Measurements from ENCODE around the gene PSMD14.
"Not testable (repeated sequence)": the region's sequence is repeated elsewhere in the genome, so short reads cannot be mapped to it uniquely, and the experiment has no call there.

Gene PSMD14

DNA sequence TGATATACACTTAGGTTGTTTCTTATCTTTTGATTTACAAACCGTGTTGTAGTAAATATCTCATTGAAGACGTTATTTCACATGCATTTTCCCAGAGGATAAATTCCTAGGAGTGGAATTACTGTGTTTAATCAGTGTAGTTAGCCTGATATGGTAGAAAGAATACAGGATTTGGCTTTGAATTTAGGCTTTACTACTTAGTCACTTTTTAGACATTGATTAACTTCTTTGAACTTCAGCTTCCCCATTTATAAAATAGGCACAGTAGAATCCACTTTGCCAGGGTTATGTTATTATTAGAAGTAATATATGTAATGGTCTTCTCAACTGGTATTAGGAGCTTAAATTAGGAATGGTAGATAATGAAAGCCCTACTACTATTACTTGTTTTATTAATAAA, 27.4 kb downstream of the PSMD14 start:
- no peak for DNase-seq (ENCODE audit: low read depth in 2 of 2)

DNA sequence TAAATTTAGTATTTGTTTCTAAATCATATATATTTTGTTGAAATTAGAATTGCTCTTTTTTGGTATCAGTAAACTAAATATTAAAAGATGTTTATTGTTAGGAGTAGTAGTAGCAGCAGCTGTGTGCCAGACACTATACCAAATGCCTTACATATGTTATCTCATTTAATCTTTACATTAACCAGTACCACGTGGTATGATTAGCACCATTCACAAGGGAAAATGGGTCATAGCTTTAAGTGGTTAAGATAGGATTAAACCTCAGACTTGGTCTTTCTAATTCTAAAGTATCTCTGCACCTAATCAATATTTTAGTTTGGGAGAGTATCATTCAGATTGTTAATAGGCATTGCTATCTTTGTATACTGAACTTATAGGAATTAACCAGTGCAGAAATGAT, 29.0 kb downstream of the PSMD14 start:
- DNase-seq (ENCODE audit: low read depth in 2 of 2): no peak

DNA sequence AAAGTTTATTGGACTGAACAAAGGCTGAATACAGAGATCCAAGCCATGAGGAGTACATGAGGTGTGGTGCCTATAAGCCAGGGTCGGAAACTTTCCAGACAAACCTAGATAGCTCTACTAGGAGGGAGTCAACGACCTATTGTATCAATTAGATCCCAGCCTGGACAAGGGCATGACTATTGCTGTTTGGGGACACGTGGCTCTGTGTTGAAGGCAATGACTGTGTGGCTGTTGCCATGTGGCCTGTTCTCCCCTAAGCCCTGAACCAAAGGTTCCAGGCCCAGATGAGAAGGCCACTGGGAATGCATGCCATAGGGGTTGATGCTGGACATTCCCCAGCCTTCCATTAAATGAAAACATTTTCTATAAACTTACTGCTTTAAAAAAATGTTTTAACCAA, 31.3 kb downstream of the PSMD14 start:
- not testable (repeated sequence) for DNase-seq (ENCODE audit: low read depth in 2 of 2)

DNA sequence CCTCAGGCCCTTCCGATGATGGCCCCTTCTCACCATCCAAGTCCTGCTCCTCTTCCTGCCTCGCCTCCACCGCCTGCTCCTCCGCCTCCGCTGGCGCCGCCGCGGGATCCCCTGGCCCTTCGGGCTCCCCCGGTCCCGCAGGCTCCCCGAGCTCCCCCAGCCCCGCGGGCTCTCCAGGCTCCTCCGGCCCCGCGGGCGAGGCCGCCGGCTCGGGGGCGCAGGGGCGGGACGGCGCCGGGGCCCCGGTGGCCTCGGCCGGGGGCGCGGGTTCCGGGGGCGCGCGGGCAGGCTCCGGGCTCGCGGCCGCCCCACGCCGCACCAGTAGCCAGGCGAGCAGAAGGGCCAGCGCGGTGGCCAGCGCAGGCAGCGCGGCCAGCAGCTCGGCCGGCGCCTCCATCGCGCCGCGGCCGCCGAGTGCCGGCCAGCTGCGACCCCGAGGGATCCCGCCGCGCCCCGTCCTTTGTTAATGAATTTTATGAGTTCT, 32.7 kb downstream of the PSMD14 start:
- not testable (repeated sequence) for DNase-seq (ENCODE audit: low read depth in 2 of 2)

DNA sequence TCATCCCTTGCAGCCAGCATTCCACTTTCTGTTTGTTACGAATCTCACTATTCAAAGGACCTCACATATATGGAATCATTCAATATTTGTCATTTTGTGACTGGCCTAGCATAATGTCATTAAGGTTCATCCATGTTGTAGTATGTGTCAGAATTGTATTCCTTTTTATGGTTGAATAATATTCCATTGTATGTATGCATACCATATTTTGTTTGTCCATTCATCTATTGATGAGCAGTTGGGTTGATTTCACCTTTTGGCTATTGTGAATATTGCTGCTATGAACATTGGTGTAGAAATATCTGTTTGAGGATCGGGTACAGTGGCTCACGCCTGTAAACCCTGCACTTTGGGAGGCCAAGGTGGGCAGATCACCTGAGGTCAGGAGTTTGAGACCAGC, 35.0 kb downstream of the PSMD14 start:
- DNase-seq (ENCODE audit: low read depth in 2 of 2): no peak

DNA sequence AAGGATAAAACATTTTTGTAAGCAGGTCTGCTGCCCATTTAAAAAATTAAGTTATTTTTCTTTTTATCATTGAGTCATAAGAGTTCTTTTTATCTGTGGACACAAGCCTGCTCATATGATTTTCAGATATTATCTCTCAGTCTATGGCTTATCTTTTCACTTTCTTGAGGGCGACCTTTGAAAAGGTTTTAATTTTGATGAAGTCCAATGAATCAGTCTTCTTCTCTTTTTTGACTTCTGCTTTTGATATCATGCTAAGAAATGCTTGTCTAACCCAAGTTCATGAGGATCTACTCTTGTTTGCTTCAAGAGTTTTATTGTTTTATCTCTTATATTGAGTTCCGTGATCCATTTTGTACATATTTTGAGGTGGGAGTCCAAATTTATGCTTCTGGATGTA, 36.5 kb downstream of the PSMD14 start:
- no peak for DNase-seq (ENCODE audit: low read depth in 2 of 2)

DNA sequence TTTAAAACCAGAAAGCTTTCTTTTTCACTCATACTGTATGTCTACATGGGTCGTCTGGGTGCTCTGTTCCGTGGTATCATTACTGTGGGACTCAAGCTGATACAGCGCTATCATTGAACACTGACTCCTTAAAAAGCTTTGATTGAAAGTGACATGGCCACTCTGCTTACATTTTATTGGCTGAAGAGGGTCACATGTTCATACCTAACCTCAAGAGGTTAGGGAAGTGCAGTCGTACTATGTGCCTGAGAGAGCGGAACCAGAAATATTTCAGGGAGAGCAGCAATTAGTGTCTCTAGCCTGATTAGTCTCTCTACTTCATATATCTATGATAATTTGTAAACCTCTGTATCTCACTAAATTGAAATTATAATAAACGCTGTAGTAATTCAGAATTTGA, 43.5 kb downstream of the PSMD14 start:
- no peak for DNase-seq (ENCODE audit: low read depth in 2 of 2)

DNA sequence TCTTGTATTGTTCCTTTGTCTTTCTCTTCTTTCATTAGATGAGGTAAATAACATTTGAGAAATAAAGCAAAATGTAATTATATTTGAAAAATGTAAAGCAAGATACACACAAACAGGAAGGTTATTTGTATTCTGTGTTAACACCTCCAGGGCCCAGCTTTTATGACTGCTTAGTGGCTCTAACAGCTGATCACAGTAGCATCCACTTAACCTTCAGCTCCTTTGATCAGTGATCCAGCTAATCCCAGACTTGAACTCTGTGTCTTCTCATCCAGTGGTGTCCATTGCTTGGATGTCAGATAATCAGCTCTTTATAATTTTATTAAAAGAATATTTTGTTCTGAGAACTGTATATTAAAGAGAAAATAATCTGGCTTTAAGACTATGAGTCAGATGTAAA, 44.5 kb downstream of the PSMD14 start:
- DNase-seq (ENCODE audit: low read depth in 2 of 2): no peak

DNA sequence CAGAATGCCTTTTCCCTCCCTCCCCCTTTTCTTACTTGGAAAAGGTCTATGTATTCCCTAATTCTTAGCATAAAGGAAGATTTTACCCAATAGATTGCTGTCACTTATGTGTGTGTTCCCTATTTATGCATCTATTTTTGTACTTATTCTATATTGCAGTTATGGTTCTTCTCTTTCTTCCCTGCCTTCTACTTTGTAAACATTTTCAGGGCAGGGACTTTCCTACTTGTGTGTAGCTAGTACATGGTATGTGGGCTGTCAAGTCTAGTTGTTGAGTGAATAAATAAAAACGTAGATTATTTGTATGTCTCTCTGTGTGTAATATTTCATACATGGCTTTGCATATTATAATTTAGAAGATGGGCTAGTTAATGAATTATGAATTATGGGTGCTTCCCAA, 45.3 kb downstream of the PSMD14 start:
- DNase-seq (ENCODE audit: low read depth in 2 of 2): no peak

DNA sequence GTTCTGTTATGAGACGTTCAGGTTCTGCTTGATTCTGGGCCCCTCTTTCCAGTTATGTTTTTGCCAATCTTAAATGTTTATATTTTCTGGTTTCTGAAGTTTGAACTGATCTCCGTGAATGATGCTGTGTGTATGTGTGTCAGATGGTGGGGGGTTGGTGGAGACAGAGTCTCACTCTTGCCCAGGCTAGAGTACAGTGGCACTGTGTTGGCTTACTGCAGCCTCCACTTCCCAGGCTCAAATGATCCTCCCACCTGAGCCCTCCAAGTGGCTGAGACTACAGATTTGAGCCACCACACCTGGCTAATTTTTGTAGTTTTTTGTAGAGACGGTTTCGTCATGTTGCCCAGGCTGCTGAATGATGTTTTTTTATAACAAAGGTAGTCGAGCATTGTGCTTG, 45.9 kb downstream of the PSMD14 start:
- DNase-seq (ENCODE audit: low read depth in 2 of 2): no peak

DNA sequence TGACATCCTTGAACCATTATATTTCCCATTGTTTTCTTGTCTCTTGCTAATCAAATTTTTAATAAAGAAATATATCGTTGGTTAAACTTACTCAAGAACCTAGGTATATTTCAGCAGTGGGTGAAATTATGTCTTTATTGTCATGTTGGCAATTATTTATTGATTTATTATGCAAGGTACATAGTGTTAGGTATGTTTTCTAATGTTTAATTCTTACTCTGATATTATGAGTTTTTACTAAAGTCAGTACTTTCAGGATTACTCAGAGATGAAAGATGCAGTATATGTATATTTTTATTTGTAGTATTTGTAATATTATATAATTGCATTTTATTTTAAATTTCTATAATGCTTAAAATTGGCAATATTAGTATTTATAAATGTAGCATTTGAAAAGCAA, 46.9 kb downstream of the PSMD14 start:
- no peak for DNase-seq (ENCODE audit: low read depth in 2 of 2)

DNA sequence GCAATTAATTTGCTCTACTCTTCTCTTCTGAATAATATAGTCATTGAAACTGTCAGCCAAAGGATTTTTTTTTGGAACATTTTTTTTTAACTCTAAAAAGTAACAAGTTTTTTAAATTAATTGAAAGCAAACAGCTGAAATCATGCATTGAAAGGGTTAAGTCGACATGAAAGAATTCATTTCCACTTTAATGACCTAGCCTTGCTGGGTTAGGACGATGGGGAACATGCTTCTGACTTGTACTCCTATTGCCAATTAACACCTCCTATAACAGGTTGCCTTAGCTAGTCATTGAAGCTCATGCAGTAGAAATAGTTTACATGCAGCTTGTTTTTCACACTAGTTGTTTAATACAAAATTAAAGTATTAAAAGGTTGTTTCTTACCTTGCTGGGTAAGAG, 47.8 kb downstream of the PSMD14 start:
- DNase-seq (ENCODE audit: low read depth in 2 of 2): no peak

DNA sequence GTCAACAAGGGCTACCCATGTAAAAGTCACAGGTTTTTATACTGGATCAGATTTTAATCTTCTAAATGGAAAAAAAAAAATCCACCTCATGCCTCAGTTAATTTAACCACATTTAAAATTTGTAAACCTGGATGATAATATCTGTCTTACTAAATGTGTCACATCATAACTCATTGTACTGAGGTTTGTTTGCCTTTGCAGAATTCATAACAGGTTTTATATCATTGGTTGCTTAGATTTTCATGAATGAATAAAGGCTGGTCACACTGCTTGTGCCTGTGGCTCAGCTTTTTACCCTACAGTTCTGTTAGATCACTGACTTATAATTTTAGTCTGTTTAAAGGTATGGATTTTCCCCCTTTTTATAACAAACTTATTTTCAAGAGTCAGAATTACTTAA, 48.9 kb downstream of the PSMD14 start:
- no peak for DNase-seq (ENCODE audit: low read depth in 2 of 2)

DNA sequence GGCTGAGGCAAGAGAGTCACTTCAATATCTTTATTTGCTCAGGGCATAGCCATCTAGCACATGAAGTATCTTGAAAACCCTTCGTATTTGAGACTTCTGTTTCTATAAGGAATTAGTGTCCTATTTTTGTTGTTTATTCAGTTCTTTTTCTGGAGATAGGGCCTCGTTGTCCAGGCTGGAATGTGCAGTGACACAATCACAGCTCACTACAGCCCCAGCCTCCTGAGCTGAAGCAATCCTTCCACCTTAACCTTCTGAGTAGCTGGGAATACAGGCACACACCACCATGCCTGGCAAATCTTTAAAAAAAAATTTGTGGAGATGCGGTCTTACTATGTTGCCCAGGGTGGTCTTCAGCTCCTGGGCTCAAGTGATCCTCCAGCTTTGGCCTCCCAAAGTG, 50.6 kb downstream of the PSMD14 start:
- DNase-seq (ENCODE audit: low read depth in 2 of 2): no peak

DNA sequence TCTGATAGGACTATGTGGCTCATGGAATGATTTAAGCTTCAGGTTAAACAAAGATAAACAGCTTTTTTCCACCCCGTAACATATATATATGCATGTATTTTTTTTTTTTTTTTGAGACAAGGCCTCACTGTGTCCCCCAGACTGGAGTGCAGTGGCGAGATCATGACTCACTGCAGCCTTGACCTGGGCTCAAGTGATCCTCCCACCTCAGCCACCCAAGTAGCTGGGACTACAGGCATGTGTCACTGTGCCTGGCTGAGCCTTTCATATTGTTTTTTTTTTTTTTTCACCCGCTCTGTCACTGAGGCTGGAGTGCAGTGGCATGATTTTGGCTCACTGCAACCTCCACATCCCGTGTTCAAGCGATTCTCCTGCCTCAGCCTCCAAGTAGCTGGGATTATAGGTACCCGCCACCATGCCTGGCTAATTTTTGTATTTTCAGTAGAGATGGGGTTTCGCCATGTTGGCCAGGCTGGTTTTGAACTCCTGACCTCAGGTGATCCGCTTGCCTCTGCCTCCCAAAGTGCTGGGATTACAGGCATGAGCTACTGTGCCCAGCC, 52.0 kb downstream of the PSMD14 start:
- not testable (repeated sequence) for DNase-seq (ENCODE audit: low read depth in 2 of 2)

DNA sequence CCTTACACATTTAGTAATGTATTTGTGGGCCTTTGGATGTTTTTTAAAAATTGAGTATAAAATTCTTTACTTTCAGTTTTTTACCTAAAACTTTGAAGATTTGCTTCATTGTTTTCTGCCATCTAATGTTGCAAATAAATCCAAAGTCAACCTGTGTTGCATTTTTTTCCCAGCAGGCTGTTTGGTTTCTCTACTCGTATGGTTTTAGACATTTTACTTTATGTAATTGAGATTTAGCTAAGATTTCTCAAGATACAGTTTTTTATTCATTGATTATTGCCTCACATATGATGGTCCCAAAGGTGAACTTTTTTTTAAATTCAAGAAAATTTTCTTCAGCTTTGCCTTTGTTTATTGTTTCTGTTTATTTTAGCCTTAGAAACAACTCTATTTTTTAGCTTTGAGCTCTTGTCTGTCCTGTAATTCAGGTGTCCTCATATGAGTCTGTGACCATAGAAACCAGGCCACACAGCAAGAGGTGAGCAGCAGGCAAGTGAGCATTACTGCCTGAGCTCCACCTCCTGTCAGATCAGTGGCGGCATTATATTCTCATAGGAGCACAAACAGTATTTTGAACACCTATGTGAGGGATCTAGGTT, 54.4 kb downstream of the PSMD14 start:
- DNase-seq (ENCODE audit: low read depth in 2 of 2): no peak

DNA sequence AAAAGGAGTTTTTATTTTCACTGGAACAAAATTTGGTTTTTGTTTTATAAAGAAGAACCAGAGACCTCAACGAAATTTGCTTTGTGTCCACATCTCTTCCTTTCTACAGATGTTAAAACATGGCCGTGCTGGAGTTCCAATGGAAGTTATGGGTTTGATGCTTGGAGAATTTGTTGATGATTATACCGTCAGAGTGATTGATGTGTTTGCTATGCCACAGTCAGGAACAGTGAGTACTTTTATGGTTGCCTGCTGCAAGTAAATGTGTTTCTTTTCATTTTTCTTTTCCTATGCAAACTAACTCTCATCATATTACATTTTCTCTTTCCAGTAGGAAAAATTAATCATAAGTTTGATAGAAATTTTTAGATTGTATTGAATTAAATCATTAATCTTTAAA, 59.5 kb downstream of the PSMD14 start:
- DNase-seq (ENCODE audit: low read depth in 2 of 2): no peak

DNA sequence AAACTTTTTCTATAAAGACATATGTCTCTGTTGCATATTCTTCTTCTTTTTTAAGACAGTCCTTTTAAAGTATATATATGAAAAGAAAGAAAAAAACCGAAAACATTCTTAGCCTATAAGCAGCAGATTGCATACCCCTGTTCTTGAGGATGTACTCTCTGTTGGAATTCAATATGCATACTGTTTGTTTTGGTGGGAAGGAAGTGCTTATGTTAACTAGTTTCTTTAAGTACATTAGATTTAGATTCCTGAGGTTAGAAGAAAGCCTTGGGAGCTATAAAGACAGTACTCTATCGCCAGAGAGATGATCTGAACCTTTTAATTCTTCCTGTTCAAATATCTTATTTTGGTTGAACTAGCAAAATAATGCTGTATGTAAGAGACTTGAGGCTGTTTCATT, 61.1 kb downstream of the PSMD14 start:
- DNase-seq (ENCODE audit: low read depth in 2 of 2): no peak

DNA sequence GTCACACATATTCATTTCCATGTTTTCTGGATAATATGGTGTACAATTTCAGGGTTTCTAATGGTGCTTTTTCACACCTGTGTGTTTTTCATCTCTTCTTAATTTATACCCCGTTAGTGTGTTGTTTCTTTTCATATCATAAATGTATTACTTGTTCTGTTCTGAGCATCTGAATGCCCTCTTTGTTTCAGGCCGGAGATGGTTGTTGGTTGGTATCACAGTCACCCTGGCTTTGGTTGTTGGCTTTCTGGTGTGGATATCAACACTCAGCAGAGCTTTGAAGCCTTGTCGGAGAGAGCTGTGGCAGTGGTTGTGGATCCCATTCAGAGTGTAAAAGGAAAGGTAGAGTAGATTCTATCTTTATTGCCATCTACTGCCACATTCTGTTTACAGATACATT, 62.8 kb downstream of the PSMD14 start:
- DNase-seq (ENCODE audit: low read depth in 2 of 2): no peak

DNA sequence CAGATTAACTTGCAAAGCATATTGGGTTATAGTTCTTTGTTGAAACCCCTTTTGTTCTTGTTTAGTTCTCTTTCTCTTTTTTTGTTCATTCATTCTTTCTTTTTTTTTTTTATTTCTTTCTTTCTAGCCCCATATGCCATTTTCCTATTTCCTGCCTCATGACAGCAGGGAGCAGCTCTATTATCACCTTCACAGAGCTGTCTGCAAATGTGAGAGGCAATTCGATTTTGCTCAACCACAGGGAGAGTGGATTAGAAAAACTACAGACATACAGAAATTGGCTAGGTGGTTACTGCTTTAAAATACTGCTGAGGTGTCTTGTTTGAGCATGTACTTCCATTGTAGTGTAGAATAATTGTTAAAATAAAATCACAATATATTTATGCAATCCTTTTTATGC, 63.6 kb downstream of the PSMD14 start:
- DNase-seq (ENCODE audit: low read depth in 2 of 2): no peak

DNA sequence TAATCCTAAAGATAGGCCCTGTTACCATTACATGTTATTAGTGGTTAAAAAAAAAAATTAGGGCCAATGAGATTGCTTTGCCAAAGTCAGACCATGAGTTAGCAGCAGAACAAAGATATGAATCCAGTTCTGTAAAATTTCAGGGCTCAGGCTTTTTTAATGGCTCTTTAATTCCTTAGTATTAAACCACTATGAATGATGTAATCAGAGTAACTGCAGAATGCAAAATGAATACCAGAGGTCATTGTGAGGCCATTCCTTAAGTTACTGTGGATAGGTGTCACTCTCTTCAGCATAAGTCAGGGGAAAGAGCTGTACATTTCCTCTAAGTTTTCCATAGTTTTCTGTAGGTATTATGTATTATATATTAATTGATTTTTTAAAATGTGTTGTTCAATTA, 65.7 kb downstream of the PSMD14 start:
- no peak for DNase-seq (ENCODE audit: low read depth in 2 of 2)

DNA sequence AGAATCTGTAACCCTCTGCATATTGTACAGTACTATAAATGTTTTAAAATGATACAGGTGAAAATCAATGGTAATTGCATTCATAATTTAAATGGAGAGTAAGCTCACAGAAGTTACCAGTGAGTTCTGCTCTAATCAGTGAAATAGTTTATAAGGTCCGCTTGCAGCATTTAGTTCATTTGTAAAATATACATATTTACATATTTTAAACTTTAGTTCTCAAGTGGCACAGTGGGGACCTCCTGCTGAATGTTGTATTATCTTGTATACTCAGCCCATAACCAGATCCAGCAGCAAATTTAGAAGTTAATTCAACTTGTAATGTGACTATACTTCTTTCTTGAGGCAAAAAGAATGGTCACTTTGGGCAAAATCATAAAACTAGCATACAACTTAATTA, 66.2 kb downstream of the PSMD14 start:
- DNase-seq (ENCODE audit: low read depth in 2 of 2): no peak

DNA sequence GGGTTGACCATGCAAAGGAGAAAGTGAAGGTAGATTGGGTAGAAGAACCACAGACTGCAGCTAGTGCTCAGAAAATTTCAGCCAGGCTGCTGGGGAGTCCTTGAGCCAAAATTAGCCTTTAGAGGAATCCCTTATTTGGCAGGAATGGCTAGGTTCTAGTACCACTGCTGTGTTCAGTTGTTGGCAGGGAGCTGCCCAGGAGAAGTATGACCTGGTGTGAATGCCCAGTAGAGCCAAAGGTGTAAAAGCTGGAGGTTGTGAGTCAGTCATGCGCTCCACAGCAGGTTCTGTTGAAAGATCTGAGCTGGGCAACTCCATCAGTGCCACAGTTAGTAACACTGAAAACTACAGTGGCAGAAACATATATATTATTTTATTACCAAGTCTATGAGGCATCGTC, 71.5 kb downstream of the PSMD14 start:
- DNase-seq (ENCODE audit: low read depth in 2 of 2): no peak

DNA sequence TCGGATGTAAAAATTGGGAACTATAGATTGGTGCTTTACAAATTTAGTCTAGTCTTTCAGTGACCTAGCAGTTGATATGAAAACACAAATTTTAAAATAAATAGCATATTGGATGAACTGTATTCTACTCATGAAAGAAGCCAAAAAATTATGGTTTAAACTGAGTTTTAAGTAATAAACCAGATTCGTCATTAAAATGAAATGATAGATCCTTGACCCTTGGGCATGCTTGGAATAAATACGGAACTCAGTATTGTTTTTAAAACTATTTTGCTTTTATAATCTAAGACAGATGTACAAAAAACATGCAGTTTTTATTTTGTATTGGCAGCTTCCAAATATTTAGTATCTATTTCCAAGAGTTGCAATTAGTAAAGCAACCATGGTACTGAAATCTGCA, 73.3 kb downstream of the PSMD14 start:
- no peak for DNase-seq (ENCODE audit: low read depth in 2 of 2)

All from stimulated activated CD4-positive, alpha-beta T cell treated with anti-CD3 and anti-CD28 coated beads, Interleukin-4, amount 100 ng/mL, for 48 hours (primary cell).